Lower leg skin (tissue), 3 donors: Measurements from ENCODE around the gene GOLPH3.

Experiments
- POLR2A ChIP-seq, 2 donors: fragments of 450-650 bp; IDR thresholded peaks; one replicate each; pipeline ENCODE4 v1.6.1; 2016 to 2017; ENCODE audit warnings: antibody characterized with exemption in 2 of 2, mild to moderate bottlenecking in 1 of 2, moderate library complexity in 1 of 2
- TF ChIP-seq, protein P1 (sequence below), 3 donors: fragments of 450-650 bp; IDR thresholded peaks; one replicate each; pipeline ENCODE4 v1.5.1; 2016; ENCODE audit warnings: antibody characterized with exemption in 3 of 3, mild to moderate bottlenecking in 3 of 3, moderate library complexity in 2 of 3

DNA sequence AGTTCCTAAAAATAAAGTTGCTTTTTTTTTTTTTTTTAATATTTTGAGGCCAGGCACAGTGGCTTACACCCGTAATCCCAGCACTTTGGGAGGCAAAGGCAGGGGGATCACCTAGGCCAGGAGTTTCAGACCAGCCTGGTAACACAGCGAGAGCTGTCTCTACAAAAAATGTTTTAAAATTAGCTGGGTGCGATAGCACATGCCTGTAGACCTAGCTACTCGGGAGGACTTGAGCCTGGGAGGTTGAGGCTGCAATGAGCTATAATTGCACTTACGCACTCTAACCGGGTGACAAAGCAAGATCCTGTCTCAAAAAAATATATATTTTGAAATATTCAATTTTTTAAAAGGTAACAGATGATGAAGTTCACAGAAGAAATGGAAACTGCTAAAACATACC is 22.9 kb downstream of the GOLPH3 start:
- TF ChIP-seq, protein P1, sequence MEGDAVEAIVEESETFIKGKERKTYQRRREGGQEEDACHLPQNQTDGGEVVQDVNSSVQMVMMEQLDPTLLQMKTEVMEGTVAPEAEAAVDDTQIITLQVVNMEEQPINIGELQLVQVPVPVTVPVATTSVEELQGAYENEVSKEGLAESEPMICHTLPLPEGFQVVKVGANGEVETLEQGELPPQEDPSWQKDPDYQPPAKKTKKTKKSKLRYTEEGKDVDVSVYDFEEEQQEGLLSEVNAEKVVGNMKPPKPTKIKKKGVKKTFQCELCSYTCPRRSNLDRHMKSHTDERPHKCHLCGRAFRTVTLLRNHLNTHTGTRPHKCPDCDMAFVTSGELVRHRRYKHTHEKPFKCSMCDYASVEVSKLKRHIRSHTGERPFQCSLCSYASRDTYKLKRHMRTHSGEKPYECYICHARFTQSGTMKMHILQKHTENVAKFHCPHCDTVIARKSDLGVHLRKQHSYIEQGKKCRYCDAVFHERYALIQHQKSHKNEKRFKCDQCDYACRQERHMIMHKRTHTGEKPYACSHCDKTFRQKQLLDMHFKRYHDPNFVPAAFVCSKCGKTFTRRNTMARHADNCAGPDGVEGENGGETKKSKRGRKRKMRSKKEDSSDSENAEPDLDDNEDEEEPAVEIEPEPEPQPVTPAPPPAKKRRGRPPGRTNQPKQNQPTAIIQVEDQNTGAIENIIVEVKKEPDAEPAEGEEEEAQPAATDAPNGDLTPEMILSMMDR (IDR thresholded peaks at IDR 0.05) = no peak
- no peak for TF ChIP-seq POLR2A (IDR thresholded peaks at IDR 0.05)
